Measurements from ENCODE around the gene TGFB2.

TGFB2 gene

DNA sequence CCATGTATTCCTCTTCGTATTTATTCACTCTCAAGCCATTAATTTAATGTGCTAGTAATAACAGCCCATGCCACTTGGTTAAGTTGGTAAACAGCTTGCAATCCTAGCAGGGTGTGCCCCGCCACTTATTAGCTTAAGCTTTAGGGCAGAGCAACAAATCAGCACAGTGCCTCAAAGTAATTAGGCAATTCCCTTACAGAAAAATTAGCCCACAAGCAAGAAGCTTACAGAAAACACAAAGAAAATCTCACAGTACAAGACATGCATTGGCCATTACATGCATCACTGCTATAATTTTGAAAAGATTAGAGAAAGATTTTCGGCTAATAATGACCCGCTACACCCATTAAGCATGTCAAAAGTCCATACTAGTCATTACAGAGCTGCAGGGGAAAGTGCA is 47.6 kb downstream of the TGFB2 start:
- no peak for DNase-seq (ENCODE audit: low spot score)

DNA sequence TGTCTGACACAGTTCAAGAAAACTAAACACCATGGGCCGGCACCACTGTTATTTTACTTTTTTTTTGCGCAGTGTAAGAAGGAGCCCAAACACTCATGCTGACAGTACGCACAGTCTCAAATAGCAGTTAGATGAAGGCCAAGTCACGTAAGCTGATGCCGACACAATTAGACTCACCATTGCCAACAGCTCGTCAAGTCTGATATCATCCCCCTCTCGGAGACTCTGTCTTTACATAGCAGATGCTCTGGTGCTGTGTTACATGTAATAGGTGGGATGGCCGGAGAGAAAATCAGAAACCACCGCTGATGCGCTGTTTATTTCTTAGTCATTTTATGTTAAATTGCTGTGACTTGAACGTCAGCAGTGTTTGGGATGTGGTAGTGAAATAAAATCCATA is 49.3 kb downstream of the TGFB2 start:
- DNase-seq (ENCODE audit: low spot score): no peak

DNA sequence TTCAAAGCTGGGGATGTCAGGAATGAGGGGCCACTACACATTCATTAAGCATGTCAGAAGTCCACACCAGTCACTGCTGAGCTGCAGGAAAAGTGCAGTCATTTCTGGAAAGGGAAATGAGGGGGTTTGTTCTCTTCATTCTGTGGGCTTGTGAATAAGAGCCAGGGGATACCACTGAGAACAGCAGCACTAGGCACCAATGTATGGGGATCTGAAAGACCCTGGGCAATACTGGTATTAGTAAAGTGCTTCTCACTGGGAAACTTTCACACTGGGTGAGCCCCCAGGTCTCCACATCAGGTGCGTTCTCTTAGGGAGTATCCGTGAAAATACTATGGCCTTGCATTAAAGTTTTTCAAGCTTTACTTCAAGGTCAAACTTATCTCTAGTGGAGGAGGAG is 49.9 kb downstream of the TGFB2 start:
- DNase-seq (ENCODE audit: low spot score): no peak

DNA sequence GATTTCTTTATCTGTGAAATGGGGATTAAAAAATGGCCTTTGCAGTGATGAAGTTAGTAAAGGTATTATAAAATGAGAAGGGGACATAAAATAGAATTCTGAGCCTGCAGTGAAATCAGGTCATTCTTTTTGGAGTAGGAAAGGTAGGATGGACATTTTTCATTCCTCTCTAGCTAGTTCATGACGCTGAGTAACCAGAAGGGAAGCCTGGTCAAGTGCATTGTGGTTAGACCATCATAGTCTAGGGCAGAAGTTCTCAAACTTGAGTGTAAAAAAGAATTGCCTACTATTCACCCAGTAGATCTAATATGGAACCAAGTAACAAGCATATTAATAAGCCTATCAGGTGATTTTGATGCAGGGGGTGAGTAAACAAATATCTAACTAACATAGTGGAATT is 50.8 kb downstream of the TGFB2 start:
- no peak for DNase-seq (ENCODE audit: low spot score)

DNA sequence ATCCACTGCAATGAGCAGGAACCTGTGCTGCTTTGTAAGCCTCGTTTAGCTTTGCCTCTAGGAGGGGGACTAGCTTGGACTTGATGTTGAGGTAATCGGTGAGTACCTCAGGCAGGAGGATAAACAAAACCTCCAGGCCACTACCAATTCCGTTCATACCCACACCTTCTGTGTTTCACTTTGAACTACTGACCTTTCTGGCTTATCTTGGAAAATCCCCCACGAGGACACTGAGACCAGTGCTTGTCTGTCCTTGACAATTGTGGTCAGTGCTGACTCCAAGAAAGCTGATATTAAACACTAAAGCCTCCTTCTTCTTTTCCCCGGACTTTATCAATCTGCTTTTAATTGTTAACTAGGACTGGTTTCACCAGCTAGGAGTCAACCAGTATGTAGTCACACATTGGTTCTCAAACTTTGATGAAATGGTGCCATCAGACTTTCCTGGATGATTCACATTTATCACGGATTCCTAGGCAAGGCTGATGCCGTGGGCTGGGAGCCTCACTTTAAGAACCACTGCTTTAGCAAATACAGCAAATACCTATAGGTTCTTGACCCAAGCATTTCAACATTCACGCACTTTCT is 52.7 kb downstream of the TGFB2 start:
- DNase-seq (ENCODE audit: low spot score): no peak

DNA sequence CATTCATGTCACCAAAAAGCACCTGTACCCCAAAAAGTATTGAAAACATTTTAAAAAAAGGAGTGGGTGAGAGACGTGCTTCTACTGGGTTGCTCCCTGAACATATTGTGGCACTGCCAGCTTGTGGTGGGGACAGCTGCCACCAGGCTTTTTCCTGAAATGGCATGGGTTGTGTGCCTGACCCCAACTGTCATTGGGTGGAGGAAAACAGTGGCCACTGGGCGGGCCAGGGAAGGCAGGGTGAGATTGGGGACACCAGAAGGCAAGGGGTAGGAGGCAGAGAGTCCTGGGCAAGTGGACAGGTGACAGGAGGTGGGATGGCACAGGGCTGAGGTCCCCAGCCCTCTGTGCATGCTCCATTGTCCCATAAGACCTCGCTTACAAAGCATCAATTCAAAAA is 55.5 kb downstream of the TGFB2 start:
- no peak for DNase-seq (ENCODE audit: low spot score)

DNA sequence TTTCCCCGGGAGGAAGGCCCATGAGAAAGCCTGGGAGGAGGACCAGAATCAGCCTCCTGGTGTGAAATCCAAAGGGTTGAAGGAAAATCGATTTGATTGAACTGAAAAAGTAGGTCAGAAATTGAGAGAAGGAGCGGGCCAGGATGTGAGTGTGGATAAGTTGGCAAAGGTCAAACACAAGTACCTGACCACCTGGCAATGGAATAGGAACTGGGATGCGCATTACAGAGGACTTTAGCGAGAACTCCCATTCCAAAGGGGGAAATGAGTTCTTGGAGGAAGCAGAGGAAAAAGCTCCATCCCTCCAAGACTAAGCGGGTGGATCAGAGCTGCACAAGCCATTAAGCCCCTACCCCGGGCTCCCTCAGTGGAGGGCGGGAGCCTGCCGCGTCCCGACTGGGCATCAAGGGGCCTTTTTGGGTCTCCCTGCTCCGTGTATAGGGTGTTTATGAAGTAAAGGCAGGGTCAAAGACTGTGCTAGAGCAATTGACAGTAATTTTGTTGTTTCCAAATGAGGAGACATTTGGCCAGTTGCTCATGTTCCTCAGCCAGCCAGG is 56.4 kb downstream of the TGFB2 start:
- DNase-seq (ENCODE audit: low spot score): no peak

DNA sequence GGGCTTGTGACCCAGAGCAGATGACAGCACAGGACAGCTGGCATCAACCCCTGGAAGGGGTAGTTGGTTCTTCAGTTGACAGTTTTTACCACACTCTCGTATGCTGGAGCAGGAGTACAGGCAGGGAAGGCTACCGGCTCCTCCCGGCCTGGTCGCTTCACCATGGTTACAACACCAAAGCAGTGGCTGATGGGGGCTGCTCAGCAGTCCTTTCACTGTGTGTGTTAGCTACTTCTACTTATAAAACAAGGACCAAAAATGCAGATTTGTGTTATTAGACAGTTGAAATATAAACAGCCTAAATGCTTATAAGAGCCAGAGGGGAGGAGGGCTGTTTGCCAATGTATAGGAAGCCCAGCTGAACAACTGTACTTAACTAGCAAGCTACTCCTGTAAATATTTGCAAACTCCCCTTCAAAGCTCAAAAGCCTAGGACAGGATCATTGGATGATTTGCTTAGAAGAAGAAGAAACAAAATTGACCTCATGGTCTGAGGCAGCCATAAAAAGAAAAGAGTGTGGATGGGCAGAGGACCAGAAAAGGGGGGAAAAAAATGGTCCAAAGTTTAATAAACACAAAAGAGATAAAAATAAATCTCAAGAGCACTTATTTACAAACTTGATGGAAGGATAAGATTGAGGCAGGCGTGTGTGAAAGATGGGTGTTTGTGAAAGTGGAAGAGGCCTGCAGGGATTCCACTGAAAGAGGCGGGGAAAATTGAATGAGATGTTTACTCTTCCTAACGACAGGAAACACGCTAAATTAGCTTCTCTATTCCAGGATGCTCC is 57.1 kb downstream of the TGFB2 start:
- no peak for DNase-seq (ENCODE audit: low spot score)

DNA sequence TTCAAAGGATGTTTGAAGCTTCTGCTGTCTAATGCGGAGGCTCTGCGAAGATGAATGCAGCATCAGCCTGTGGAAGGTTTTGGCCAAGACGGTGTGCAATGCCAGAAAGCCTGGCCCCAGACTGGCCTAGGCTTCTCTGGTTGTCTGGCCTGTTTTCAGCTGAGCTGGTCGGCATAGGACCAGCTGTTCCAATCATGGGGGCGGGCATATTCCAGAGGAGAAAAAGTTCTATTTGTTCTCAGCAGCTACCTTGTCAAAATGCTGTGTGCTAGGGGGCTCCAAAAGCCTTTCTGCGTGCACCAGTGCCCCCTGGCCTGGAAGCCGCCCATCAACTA is 57.6 kb downstream of the TGFB2 start:
- DNase-seq (ENCODE audit: low spot score): no peak

DNA sequence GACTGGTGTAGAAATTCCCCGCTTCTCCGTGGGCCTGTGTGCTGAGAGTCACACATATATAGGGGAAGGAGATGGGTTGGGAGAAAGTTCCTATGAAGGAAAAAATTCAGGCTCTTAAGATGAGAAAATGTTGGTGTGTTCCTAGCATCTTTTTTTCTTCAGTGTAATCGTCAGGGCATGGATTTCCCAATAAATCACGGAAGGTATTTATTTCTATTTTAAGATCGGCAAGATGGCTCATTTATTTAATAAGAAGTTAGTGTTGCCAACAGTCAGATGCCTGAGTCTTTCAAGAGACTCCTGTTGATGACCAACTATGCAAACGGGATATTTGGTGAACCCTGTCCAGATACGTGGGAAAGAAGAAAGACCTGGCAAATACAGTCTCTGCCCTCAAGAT is 58.2 kb downstream of the TGFB2 start:
- DNase-seq (ENCODE audit: low spot score): no peak

DNA sequence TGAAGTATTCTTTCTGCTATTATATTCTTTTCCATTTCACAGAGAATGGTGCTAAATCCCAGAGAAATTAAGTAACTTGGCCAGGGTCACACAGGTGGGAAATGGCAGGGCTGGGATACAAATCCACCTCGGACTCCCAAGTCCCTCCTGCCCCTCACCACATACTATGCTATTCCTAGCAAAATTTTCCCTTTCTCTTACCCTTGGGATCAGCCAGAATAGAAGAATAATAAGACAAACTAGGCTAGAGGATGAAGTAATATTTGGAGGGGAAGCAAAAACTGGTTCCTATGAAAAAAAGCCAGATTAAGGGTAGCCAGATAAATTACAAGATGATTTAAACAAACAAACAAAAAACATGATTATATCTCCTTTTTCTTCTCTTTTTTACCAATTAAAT is 62.5 kb downstream of the TGFB2 start:
- DNase-seq (ENCODE audit: low spot score): no peak

DNA sequence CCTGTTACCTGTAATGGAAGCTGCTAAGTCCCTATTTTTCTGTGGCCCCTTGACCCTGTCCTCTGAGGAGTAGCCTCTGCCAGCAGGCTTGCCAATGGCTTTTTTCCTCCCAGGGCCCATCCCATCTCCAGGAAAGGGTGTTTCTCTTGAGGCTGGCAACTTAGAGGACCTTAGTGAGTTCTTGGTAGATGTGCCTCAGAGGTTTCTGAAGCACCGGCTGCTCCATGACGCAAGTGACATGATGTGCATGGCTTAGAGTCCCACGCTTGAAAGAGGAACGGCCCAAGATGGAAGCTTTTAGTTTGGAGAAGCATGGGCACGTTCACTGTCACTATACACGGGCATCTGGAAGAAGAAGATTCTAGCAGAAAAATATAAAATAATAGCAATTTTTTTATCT is 63.0 kb downstream of the TGFB2 start:
- no peak for DNase-seq (ENCODE audit: low spot score)

DNA sequence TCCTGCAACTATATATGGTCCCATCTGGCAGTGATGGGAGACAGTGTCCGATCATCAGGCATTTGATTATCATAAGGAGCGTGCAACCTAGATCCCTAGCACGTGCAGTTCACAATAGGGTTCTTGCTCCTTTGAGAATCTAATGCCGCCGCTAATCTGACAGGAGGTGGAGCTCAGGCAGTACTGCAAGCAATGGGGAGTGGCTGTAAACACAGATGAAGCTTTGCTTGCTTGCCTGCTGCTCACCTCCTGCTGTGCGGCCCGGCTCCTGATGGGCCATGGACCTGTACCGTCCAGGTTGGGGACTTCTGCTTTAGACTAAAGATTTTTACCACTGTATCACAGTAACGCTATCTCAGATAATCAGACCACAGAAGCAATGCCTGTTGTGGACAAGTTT is 63.8 kb downstream of the TGFB2 start:
- no peak for DNase-seq (ENCODE audit: low spot score)

DNA sequence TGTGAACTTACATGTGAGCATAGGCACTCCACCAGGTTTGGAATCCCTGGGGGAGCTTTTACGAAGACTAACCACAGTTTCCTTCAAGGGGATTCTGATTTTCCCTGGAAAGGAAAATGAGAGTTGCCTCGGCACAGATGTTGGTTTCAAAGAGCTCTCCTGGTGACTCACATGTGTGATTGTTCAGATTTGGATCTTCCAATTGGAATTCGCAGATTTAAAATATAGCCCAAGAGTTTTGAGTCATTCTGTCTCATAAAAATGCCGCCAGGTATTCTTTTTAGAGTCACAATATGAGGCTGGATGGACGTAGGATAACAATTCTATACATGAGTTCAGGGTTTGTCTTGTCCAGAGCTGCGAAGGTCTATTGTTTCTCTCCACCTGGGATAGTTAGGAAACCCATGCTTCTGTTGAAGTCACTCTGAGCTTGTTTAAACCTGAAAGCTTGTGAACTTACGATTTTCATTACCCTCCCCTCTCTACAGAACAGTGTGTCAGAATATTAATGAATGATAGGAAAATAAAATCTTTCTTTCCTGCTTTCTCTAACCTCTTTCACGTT is 64.9 kb downstream of the TGFB2 start:
- no peak for DNase-seq (ENCODE audit: low spot score)

DNA sequence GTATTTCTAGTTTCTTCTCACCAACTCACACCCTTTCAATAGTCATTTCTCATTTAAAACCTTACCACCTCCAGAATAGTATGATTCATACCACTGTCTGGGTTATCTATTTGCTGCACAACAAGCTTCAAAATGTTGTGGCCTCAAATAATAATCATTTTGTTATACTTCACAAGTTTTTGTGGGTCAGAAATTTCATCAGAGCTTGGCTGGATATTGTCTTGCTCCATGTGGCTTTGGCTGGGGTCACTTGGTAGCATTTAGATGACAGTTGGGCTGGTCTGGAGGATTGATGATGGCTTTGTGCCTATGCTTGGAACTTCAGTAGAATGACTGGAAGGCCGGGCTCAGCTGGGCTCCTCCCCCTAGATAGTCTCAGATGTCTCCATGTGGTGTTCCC is 66.0 kb downstream of the TGFB2 start:
- no peak for DNase-seq (ENCODE audit: low spot score)

DNA sequence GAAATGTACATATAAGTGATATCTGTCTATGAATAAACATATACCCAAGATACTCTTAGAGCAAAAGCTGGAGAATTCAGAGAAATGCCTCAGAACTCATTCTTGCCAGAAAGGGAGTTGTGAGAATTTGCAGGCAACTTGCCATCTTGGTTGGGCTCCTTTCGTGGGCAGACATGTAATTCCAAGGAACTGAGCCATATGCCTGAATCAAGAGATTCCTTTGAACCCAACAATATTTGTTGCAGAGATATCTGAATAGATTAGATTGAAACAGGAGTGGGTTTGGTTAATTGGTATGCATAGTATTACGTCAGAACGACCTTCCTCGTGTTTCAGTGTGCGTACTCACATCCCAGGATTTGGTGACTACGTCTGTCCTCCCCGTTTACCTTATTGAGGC is 67.0 kb downstream of the TGFB2 start:
- no peak for DNase-seq (ENCODE audit: low spot score)

DNA sequence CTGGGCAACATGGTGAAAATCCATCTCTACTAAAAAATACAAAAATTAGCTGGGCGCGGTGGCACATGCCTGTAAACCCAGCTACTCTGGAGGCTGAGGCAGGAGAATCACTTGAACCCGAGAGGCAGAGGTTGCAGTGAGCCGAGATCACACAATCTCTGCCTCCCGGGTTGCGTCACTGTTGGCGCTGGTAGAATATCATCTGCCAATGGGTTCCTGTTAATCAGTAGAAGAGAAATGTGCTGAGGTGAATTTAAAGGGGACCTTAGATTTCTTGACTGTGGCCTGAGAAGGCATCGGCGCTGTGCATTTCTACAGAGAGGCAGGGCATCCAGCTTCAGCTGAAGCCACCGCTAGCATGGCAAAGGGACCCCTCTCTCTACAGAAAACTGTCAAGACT is 68.0 kb downstream of the TGFB2 start:
- DNase-seq (ENCODE audit: low spot score): no peak

DNA sequence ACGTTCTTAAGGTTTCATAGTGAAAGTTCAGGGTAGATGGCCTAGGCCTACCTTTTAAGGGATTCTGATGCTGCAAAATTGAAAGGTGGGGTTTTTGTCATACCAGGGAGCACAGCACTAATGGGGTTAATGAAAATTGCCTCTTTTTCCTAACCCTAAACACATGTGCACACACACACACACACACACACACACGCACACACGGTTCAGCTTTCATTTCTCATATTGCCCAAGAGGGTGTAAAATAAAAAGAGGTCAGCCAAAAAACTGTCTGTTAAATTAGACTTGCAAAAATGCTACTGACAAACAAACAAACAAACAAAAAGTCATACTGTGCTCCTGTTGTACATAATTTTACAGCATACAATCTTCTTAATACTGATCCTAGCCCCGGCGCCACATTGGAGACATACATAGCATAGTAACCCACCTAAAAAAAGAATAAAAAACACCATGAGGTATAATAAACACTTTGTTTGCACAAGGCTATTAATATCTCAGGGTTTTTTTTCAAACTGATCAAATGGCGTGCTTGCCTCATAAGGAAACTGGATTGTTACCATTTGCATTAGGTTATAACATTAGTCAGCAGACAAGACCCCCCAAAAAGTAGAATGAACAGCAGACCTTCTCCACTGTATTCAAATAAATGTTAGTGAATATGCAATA is 69.1 kb downstream of the TGFB2 start:
- DNase-seq (ENCODE audit: low spot score): no peak

DNA sequence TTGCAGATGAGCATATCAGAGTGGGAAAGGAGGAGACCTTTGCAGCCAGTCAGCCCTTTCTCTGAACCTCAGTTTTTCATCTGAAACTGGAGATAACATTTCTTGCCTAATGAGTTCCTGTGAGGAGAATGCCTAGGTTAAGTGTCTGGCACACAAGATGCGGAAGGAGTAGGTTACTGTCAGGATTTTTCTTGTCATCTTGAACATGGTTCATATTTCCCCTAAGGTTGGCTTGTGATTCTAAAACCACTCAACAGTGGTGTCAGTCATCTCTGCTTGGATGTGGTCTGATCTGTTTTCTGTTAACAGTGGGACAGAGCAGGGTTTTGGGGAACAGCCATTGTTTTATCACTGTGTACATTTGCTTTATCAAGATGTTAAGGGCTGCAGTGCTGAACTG is 70.6 kb downstream of the TGFB2 start:
- no peak for DNase-seq (ENCODE audit: low spot score)

DNA sequence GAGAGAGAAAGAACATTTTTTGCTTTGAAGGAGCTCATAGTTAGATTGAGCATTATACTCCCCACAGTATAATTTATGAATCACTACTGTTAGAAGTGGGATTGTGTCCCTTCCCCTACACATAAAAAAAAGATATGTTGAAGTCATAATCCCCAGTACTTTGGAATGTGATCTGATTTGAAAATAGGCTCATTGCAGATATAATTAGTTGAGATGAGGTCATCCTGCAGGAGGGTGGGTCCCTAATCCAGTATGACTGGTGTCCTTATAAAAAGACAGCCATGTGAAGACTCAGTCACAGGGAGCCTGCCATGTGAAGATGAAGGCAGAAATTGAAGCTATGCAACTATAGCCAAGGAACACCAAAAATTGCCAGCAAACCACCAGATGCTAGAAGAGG is 76.4 kb downstream of the TGFB2 start:
- no peak for DNase-seq (ENCODE audit: low spot score)

DNA sequence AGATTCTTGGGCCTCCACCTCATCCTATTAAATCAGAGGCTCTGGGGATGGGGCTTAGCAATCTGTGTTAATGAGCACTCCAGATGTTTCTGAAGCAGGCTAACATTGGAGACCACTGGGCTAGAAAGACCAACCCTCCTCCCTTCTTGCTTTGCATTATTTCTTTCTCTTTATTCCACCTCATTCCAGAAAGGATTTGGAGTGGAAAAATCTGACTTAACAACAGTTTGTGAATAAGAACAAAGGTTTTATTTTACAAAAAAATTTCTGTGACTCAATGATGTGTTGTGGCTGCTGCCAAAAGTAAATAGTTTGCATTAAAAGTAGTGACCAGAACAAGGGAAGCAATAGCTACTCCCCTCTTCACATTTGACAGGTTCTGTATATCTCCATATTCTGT is 79.4 kb downstream of the TGFB2 start:
- DNase-seq (ENCODE audit: low spot score): no peak

DNA sequence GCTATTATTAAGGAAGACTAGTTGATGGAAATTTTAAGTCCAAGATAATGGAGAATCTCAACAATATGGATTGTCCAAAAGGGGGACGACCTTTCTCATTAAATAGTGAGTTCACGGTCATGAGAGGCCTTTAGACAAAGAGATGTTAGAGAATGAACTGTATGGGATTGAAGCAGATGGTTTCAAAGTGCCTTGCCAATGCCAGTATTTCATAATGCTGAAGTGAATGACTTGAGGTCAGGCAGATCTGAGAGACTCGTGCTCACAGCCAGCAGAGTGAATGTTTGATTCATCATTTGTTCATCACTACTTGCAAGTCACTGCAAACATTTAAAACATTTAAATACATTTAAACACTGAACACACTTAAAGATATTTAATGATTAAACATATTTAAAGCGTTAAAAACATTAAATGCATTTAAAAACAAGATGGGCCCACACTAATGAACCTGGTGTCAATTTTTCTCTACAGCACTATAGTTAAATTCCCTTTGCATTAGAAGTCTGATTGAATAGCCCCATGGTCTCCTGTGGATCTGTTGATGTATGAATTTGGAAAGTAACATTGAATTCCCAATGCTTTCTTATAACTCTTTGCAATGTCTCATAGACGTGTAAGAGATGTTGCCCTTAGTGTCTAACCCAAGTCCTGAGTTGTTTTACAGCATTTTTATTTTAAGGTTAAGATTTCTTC is 80.7 kb downstream of the TGFB2 start:
- DNase-seq (ENCODE audit: low spot score): no peak

DNA sequence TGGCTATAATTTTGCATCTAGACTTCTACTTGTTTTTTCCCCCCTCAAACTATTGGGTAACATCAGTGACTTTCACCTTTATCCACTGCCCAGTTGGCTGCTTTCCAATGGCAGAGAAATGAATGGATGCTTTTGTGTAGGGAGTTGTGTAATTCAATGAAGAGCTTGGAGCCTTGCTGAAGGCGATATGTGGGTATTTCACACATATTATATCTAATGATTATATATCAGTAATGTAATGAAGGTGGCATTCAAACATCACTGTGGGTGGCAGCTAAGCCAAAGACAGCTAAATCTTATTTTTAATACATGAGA is 81.2 kb downstream of the TGFB2 start:
- DNase-seq (ENCODE audit: low spot score): no peak
